Head of caudate nucleus (tissue), 42 donors: ENCODE results near the gene CDK7.
A peak's percentile ranks its signal among the peaks of the same experiment; 100 is the strongest.
"Not testable (repeated sequence)": the region's sequence is repeated elsewhere in the genome, so short reads cannot be mapped to it uniquely, and the experiment has no call there.

Source experiments
- DNase-seq, 42 donors: peaks; one replicate each; pipeline versions ENCODE4 v3.0.0 to v3.0.0-alpha.2; 2020 to 2021; ENCODE audit warnings: mixed read lengths in 7 of 42
- intact Hi-C: fragments of 100-400 bp; cut with DNase I; formaldehyde crosslinking; loops from one replicate; pipeline ENCODE4 v1.15.0; 2022

CDK7 gene

GRCh38 chr5:69234457-69235268 is at the start of gene CDK7:
CDK7 (plus strand) TSS chr5:69234886; CDS start chr5:69234976, 90 bp downstream.
- peak; percentile 91 to 98 (median 97) for DNase-seq
- intact Hi-C loops = loop anchor here (1.0 to 10.0 kb wide), 4 partner anchors 16 to 133 kb away; partner anchors contain the start of genes AK6, CCDC125, CCNB1 and RAD17

GRCh38 chr5:69187342-69187741 is 47.3 kb upstream of the CDK7 start:
- intact Hi-C loops = no loop called here
- DNase-seq = no peak

GRCh38 chr5:69188811-69189161 is 45.9 kb upstream of the CDK7 start:
- intact Hi-C loops = no loop called here
- peak in 1 of 42 donors; percentile 15 for DNase-seq

GRCh38 chr5:69189162-69190086 is 45.3 kb upstream of the CDK7 start, which contains the start of gene CENPH:
CENPH (plus strand) TSS chr5:69189583; CDS start chr5:69189635, 52 bp downstream.
- intact Hi-C loops = no loop called here
- DNase-seq = peak; percentile 84 to 96 (median 90)

GRCh38 chr5:69202497-69202896 is 32.2 kb upstream of the CDK7 start:
- DNase-seq = no peak
- intact Hi-C loops = no loop called here

GRCh38 chr5:69206528-69207190 is 28.0 kb upstream of the CDK7 start:
- intact Hi-C loops = no loop called here
- DNase-seq = no peak

GRCh38 chr5:69209602-69210001 is 25.1 kb upstream of the CDK7 start:
- DNase-seq = no peak
- intact Hi-C loops = no loop called here

- intact Hi-C loops = no loop called here
- DNase-seq = no peak
Observed at GRCh38 chr5:69211200-69211599, 23.5 kb upstream of the CDK7 start.

GRCh38 chr5:69212022-69212421 is 22.7 kb upstream of the CDK7 start:
- no peak for DNase-seq
- intact Hi-C loops = no loop called here

- intact Hi-C loops = no loop called here
- DNase-seq = no peak
Observed at GRCh38 chr5:69213513-69214215, 21.0 kb upstream of the CDK7 start.

GRCh38 chr5:69217151-69217511 is 17.6 kb upstream of the CDK7 start:
- intact Hi-C loops = no loop called here
- DNase-seq = no peak

- intact Hi-C loops = loop anchor here (1.0 kb wide), 1 partner anchor 17 kb away; no protein-coding TSS in a partner anchor
- peak; percentile 91 to 98 (median 97) for DNase-seq
Observed at GRCh38 chr5:69217548-69218526, 16.8 kb upstream of the CDK7 start.

GRCh38 chr5:69219939-69220338 is 14.7 kb upstream of the CDK7 start:
- intact Hi-C loops = no loop called here

GRCh38 chr5:69220371-69220770 is 14.3 kb upstream of the CDK7 start:
- DNase-seq, intact Hi-C loops: not testable (repeated sequence)

More at GRCh38 chr5:69219939-69220338, 14.7 kb upstream of the CDK7 start:
- DNase-seq = no peak

GRCh38 chr5:69220833-69221232 is 13.9 kb upstream of the CDK7 start:
- DNase-seq, intact Hi-C loops: not testable (repeated sequence)

GRCh38 chr5:69224520-69224919 is 10.2 kb upstream of the CDK7 start:
- DNase-seq = no peak
- intact Hi-C loops = no loop called here

- intact Hi-C loops = no loop called here
- no peak for DNase-seq
Observed at GRCh38 chr5:69225860-69226259, 8.8 kb upstream of the CDK7 start.
